ENCODE results near the gene RFX4. TPM values are rescaled to one million over a fixed set of nuclear protein-coding genes. Genes with fewer than 3 reads are reported as not detected.

Gene RFX4
- total RNA-seq, 1 donor from 2014 or later = not detected

GRCh38 chr12:106764220-106764619 is 181.4 kb downstream of the RFX4 start:
- Mint-ChIP-seq H3K4me1 (ENCODE audit: unreplicated experiment) (peaks cover 6% of the 10 kb centered on the region), H3K27ac (ENCODE audit: unreplicated experiment) (no peak overlapping the region), H3K27me3 (ENCODE audit: unreplicated experiment) (no peaks in the 10 kb centered on the region), H3K36me3 (ENCODE audit: low read depth, unreplicated experiment) (no peaks in the 10 kb centered on the region), H3K4me3 (ENCODE audit: unreplicated experiment) (no peak overlapping the region), H3K9me3 (ENCODE audit: unreplicated experiment) (no peaks in the 10 kb centered on the region)
- no peak for TF ChIP-seq CTCF (IDR thresholded peaks at IDR 0.05; ENCODE audit: unreplicated experiment)
- DNase-seq (ENCODE audit: low spot score) = no peak

GRCh38 chr12:106764738-106765137 is 181.9 kb downstream of the RFX4 start:
- Mint-ChIP-seq H3K9me3 (ENCODE audit: unreplicated experiment) (no peaks in the 10 kb centered on the region), H3K4me1 (ENCODE audit: unreplicated experiment) (peaks cover 6% of the 10 kb centered on the region), H3K27me3 (ENCODE audit: unreplicated experiment) (no peaks in the 10 kb centered on the region), H3K27ac (ENCODE audit: unreplicated experiment) (no peak overlapping the region), H3K36me3 (ENCODE audit: low read depth, unreplicated experiment) (no peaks in the 10 kb centered on the region), H3K4me3 (ENCODE audit: unreplicated experiment) (no peak overlapping the region)
- TF ChIP-seq CTCF (IDR thresholded peaks at IDR 0.05; ENCODE audit: unreplicated experiment) = no peak
- DNase-seq (ENCODE audit: low spot score) = no peak

GRCh38 chr12:106766393-106766826 is 183.6 kb downstream of the RFX4 start:
- no peak for DNase-seq (ENCODE audit: low spot score)
- no peak for TF ChIP-seq CTCF (IDR thresholded peaks at IDR 0.05; ENCODE audit: unreplicated experiment)
- H3K27me3 Mint-ChIP-seq (ENCODE audit: unreplicated experiment) = no peaks in the 10 kb centered on the region
- no peaks in the 10 kb centered on the region for H3K9me3 Mint-ChIP-seq (ENCODE audit: unreplicated experiment)
- no peaks in the 10 kb centered on the region for H3K36me3 Mint-ChIP-seq (ENCODE audit: low read depth, unreplicated experiment)
- H3K4me3 Mint-ChIP-seq (ENCODE audit: unreplicated experiment) = no peak overlapping the region
- H3K27ac Mint-ChIP-seq (ENCODE audit: unreplicated experiment) = no peak overlapping the region
- no peaks in the 10 kb centered on the region for H3K4me1 Mint-ChIP-seq (ENCODE audit: unreplicated experiment)

DNA sequence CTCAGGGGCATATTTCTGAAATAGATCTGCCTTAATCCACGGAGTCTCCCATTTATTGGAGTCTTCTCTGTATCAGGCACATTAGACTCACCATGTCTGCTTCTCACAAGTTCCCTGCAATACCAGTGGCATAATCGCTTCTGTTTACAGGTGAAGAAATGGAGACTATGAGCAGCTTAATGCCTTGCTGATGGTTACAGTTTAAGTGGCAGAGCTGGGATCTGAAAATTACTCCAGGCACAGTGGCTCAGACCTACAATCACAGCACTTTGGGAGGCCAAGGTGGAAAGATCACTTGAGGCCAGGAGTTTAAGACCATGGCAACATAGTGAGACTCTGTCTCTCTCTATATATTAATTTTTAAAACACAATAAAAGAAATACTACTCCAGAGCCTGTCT is 184.4 kb downstream of the RFX4 start:
- no peaks in the 10 kb centered on the region for H3K36me3 Mint-ChIP-seq (ENCODE audit: low read depth, unreplicated experiment)
- no peaks in the 10 kb centered on the region for H3K4me1 Mint-ChIP-seq (ENCODE audit: unreplicated experiment)
- no peaks in the 10 kb centered on the region for H3K9me3 Mint-ChIP-seq (ENCODE audit: unreplicated experiment)
- H3K27me3 Mint-ChIP-seq (ENCODE audit: unreplicated experiment) = no peaks in the 10 kb centered on the region
- no peak overlapping the region for H3K27ac Mint-ChIP-seq (ENCODE audit: unreplicated experiment)
- no peak overlapping the region for H3K4me3 Mint-ChIP-seq (ENCODE audit: unreplicated experiment)
- DNase-seq (ENCODE audit: low spot score) = no peak
- no peak for TF ChIP-seq CTCF (IDR thresholded peaks at IDR 0.05; ENCODE audit: unreplicated experiment)

- H3K36me3 Mint-ChIP-seq (ENCODE audit: low read depth, unreplicated experiment) = no peaks in the 10 kb centered on the region
- no peaks in the 10 kb centered on the region for H3K9me3 Mint-ChIP-seq (ENCODE audit: unreplicated experiment)
- TF ChIP-seq CTCF (IDR thresholded peaks at IDR 0.05; ENCODE audit: unreplicated experiment) = no peak
- H3K27ac Mint-ChIP-seq (ENCODE audit: unreplicated experiment) = no peak overlapping the region
- no peak for DNase-seq (ENCODE audit: low spot score)
- no peak overlapping the region for H3K4me3 Mint-ChIP-seq (ENCODE audit: unreplicated experiment)
- H3K4me1 Mint-ChIP-seq (ENCODE audit: unreplicated experiment) = no peaks in the 10 kb centered on the region
- no peaks in the 10 kb centered on the region for H3K27me3 Mint-ChIP-seq (ENCODE audit: unreplicated experiment)
These were observed 185.4 kb downstream of the RFX4 start for GRCh38 chr12:106767954-106768822.
